ENCODE measurements around the gene FBXO11. TPM values are rescaled to one million over a fixed set of nuclear protein-coding genes. Genes with fewer than 3 reads are reported as not detected.
"Not testable (repeated sequence)": the region's sequence is repeated elsewhere in the genome, so short reads cannot be mapped to it uniquely, and the experiment has no call there.

FBXO11 gene
- total RNA-seq, 1 donor from 2014 or later = 58.7 TPM

DNA sequence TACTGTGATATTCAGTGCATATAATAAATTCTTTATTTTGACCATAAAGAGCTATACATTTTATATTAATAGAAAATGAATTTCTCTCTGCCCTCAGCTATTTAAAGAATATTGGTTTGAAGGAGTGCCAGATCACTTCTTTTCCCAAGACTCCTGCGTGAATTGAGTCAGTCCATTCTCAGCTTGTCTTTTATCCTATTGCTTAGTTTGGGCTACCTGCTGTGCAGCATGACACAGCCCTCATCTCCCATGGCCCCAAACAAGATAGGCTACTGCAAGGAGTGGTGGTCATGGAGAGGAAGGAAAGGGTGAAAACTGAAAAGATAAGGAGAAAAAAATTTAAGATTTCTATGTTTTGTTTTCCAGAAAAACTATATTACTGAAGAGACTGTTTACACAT lies 10.1 kb upstream of the FBXO11 start:
- no peaks in the 10 kb centered on the region for H3K9me3 Mint-ChIP-seq (ENCODE audit: low read depth)
- no peak overlapping the region for H3K4me3 Mint-ChIP-seq (ENCODE audit: unreplicated experiment)
- H3K27ac Mint-ChIP-seq (ENCODE audit: unreplicated experiment) = no peak overlapping the region
- TF ChIP-seq, protein P1, sequence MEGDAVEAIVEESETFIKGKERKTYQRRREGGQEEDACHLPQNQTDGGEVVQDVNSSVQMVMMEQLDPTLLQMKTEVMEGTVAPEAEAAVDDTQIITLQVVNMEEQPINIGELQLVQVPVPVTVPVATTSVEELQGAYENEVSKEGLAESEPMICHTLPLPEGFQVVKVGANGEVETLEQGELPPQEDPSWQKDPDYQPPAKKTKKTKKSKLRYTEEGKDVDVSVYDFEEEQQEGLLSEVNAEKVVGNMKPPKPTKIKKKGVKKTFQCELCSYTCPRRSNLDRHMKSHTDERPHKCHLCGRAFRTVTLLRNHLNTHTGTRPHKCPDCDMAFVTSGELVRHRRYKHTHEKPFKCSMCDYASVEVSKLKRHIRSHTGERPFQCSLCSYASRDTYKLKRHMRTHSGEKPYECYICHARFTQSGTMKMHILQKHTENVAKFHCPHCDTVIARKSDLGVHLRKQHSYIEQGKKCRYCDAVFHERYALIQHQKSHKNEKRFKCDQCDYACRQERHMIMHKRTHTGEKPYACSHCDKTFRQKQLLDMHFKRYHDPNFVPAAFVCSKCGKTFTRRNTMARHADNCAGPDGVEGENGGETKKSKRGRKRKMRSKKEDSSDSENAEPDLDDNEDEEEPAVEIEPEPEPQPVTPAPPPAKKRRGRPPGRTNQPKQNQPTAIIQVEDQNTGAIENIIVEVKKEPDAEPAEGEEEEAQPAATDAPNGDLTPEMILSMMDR (IDR thresholded peaks at IDR 0.05) = no peak
- no peaks in the 10 kb centered on the region for H3K27me3 Mint-ChIP-seq (ENCODE audit: low read depth)
- no peak for DNase-seq (ENCODE audit: low spot score)
- no peaks in the 10 kb centered on the region for H3K4me1 Mint-ChIP-seq (ENCODE audit: low read depth)
- H3K36me3 Mint-ChIP-seq (ENCODE audit: low read depth) = no peaks in the 10 kb centered on the region

DNA sequence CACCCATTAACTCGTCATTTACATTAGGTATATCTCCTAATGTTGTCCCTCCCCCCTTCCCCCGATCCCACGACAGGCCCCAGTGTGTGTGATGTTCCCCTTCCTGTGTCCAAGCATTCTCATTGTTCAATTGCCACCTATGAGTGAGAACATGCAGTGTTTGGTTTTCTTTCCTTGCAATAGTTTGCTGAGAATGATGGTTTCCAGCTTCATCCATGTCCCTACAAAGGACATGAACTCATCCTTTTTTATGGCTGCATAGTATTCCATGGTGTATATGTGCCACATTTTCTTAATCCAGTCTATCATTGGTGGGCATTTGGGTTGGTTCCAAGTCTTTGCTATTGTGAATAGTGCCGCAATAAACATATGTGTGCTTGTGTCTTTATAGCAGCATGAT lies 4.4 kb upstream of the FBXO11 start:
- peaks cover 10% of the 10 kb centered on the region for H3K4me1 Mint-ChIP-seq (ENCODE audit: low read depth)
- not testable (repeated sequence) for DNase-seq (ENCODE audit: low spot score); H3K27ac Mint-ChIP-seq (ENCODE audit: unreplicated experiment); H3K27me3 Mint-ChIP-seq (ENCODE audit: low read depth); H3K36me3 Mint-ChIP-seq (ENCODE audit: low read depth); H3K4me3 Mint-ChIP-seq (ENCODE audit: unreplicated experiment); H3K9me3 Mint-ChIP-seq (ENCODE audit: low read depth)

DNA sequence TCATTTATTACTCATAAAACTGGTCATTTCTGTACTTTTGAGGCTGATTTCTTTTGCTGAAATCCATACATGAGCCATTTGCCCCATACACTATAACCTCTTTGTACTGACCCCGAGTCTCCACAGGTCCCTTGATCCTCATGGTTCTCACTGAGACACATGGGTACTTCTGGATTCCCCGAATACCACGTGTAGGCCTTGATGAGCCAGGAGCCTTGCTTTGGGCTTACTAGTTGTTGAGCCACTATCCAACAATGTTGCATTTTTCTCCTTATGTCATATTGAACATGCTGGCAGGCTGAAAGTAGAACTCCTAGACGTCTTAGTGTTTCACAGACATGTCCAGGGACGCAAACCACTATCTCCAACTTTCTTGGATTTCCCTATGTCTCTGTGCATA lies 2.4 kb upstream of the FBXO11 start:
- Mint-ChIP-seq H3K9me3 (ENCODE audit: low read depth) (no peaks in the 10 kb centered on the region), H3K27me3 (ENCODE audit: low read depth) (no peaks in the 10 kb centered on the region), H3K4me3 (ENCODE audit: unreplicated experiment) (no peak overlapping the region), H3K27ac (ENCODE audit: unreplicated experiment) (no peak overlapping the region), H3K36me3 (ENCODE audit: low read depth) (no peaks in the 10 kb centered on the region), H3K4me1 (ENCODE audit: low read depth) (peaks cover 11% of the 10 kb centered on the region)
- no peak for DNase-seq (ENCODE audit: low spot score)
- TF ChIP-seq, protein P1 (IDR thresholded peaks at IDR 0.05) = no peak

DNA sequence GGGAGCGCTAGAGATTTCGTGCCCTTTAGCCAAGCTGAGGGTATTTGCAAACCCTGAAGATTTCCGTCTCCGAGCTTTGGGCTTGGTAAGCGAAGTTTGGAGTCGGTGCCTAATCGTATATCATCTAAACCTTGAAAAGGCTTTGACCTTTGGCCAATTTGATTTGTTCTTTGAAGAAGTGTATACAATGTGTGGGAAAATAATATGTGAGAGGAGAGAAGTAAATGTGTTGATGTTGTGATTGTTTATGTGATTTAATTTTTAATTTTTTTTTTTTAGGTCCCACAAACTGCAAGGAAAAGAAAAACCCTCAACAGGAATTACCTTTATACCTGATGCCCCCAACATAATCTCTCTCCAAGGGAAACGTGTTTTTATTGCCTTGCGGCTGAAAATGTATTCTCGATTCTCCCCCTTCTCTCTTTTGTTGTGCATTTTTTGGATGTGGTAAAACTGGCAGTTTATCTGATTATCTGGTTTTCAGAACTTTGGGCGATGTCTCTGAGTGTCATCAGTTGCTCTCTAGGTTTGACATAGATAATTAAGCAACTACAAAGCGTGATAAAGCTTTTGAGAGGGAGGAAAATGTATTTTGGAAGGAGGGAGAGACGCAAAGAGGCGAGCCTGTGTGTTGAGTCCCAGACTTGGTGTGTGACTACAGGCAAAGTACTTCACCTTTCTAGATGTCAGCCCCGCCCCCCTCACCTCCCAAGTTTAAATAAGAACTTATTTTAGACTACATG lies 912 bp upstream of the FBXO11 start:
- Mint-ChIP-seq H3K4me1 (ENCODE audit: low read depth) (peaks cover 26% of the 10 kb centered on the region), H3K27me3 (ENCODE audit: low read depth) (no peaks in the 10 kb centered on the region), H3K4me3 (ENCODE audit: unreplicated experiment) (peak overlapping the region; percentile 85), H3K27ac (ENCODE audit: unreplicated experiment) (peak overlapping the region; percentile 96), H3K9me3 (ENCODE audit: low read depth) (no peaks in the 10 kb centered on the region), H3K36me3 (ENCODE audit: low read depth) (no peaks in the 10 kb centered on the region)
- TF ChIP-seq, protein P1 (IDR thresholded peaks at IDR 0.05) = peak; percentile 51
- no peak for DNase-seq (ENCODE audit: low spot score)

DNA sequence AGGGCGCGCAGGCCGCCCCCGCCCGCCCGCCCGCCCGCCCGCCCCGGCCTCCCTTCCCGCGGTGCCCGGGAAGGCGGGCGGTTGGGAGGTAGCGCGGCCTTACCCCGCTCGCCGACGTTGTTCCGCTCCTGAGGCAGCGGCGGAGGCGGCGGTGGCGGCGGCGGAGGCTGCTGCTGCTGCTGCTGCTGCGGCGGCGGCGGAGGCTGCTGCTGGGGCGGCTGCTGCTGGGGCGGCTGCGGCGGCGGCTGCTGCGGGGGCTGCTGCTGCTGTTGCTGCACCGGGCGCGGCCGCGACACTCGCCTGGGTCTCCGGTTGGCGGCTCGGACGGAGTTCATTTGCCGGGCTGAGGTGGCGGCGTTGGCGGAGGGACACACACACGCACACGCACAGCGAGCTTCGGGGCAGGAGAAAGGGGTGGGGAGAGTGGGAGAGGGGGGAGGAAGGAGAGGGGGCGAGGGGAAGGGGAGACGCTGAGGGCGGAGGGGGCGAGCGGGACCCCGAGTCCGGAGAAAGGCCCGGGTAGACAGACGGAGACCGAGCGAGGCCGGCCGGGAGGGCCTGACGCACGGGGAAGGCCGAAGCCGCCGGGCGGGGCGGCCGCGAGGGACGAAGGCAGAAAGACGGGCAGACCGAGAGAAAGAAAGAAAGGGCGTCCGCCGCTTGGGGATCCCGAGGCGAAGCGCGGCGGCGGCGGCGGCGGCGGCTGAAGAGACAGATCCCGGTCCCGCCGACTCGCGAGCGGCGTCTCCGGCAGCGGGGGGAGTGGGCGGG lies 727 bp downstream of the FBXO11 start:
- Mint-ChIP-seq H3K4me3 (ENCODE audit: unreplicated experiment) (peak overlapping the region; percentile 84), H3K9me3 (ENCODE audit: low read depth) (no peaks in the 10 kb centered on the region), H3K4me1 (ENCODE audit: low read depth) (peaks cover 33% of the 10 kb centered on the region), H3K27ac (ENCODE audit: unreplicated experiment) (peak overlapping the region; percentile 98), H3K27me3 (ENCODE audit: low read depth) (no peaks in the 10 kb centered on the region), H3K36me3 (ENCODE audit: low read depth) (no peaks in the 10 kb centered on the region)
- DNase-seq (ENCODE audit: low spot score) = no peak
- TF ChIP-seq, protein P1 (IDR thresholded peaks at IDR 0.05) = no peak

All from chondrocyte (in vitro differentiated cells).